ENCODE results near the gene CFAP61. TPM values are rescaled to one million over a fixed set of nuclear protein-coding genes. Genes with fewer than 3 reads are reported as not detected.

Gene CFAP61
- total and polyA plus RNA-seq, 2 experiments from 2014 or later = 0.21 TPM; not detected in 1

GRCh38 chr20:20065361-20065760 is 13.0 kb downstream of the CFAP61 start (continued):
- TF ChIP-seq, protein P1, sequence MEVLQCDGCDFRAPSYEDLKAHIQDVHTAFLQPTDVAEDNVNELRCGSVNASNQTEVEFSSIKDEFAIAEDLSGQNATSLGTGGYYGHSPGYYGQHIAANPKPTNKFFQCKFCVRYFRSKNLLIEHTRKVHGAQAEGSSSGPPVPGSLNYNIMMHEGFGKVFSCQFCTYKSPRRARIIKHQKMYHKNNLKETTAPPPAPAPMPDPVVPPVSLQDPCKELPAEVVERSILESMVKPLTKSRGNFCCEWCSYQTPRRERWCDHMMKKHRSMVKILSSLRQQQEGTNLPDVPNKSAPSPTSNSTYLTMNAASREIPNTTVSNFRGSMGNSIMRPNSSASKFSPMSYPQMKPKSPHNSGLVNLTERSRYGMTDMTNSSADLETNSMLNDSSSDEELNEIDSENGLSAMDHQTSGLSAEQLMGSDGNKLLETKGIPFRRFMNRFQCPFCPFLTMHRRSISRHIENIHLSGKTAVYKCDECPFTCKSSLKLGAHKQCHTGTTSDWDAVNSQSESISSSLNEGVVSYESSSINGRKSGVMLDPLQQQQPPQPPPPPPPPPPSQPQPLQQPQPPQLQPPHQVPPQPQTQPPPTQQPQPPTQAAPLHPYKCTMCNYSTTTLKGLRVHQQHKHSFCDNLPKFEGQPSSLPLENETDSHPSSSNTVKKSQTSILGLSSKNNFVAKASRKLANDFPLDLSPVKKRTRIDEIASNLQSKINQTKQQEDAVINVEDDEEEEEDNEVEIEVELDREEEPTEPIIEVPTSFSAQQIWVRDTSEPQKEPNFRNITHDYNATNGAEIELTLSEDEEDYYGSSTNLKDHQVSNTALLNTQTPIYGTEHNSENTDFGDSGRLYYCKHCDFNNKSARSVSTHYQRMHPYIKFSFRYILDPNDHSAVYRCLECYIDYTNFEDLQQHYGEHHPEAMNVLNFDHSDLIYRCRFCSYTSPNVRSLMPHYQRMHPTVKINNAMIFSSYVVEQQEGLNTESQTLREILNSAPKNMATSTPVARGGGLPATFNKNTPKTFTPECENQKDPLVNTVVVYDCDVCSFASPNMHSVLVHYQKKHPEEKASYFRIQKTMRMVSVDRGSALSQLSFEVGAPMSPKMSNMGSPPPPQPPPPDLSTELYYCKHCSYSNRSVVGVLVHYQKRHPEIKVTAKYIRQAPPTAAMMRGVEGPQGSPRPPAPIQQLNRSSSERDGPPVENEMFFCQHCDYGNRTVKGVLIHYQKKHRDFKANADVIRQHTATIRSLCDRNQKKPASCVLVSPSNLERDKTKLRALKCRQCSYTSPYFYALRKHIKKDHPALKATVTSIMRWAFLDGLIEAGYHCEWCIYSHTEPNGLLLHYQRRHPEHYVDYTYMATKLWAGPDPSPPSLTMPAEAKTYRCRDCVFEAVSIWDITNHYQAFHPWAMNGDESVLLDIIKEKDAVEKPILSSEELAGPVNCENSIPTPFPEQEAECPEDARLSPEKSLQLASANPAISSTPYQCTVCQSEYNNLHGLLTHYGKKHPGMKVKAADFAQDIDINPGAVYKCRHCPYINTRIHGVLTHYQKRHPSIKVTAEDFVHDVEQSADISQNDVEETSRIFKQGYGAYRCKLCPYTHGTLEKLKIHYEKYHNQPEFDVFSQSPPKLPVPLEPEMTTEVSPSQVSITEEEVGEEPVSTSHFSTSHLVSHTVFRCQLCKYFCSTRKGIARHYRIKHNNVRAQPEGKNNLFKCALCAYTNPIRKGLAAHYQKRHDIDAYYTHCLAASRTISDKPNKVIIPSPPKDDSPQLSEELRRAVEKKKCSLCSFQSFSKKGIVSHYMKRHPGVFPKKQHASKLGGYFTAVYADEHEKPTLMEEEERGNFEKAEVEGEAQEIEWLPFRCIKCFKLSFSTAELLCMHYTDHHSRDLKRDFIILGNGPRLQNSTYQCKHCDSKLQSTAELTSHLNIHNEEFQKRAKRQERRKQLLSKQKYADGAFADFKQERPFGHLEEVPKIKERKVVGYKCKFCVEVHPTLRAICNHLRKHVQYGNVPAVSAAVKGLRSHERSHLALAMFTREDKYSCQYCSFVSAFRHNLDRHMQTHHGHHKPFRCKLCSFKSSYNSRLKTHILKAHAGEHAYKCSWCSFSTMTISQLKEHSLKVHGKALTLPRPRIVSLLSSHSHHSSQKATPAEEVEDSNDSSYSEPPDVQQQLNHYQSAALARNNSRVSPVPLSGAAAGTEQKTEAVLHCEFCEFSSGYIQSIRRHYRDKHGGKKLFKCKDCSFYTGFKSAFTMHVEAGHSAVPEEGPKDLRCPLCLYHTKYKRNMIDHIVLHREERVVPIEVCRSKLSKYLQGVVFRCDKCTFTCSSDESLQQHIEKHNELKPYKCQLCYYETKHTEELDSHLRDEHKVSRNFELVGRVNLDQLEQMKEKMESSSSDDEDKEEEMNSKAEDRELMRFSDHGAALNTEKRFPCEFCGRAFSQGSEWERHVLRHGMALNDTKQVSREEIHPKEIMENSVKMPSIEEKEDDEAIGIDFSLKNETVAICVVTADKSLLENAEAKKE (CRISPR knock-in tag; IDR thresholded peaks at IDR 0.05) = no peak
- TF ChIP-seq JUNB (IDR thresholded peaks at IDR 0.05; ENCODE audit: unreplicated experiment) = no peak

DNA sequence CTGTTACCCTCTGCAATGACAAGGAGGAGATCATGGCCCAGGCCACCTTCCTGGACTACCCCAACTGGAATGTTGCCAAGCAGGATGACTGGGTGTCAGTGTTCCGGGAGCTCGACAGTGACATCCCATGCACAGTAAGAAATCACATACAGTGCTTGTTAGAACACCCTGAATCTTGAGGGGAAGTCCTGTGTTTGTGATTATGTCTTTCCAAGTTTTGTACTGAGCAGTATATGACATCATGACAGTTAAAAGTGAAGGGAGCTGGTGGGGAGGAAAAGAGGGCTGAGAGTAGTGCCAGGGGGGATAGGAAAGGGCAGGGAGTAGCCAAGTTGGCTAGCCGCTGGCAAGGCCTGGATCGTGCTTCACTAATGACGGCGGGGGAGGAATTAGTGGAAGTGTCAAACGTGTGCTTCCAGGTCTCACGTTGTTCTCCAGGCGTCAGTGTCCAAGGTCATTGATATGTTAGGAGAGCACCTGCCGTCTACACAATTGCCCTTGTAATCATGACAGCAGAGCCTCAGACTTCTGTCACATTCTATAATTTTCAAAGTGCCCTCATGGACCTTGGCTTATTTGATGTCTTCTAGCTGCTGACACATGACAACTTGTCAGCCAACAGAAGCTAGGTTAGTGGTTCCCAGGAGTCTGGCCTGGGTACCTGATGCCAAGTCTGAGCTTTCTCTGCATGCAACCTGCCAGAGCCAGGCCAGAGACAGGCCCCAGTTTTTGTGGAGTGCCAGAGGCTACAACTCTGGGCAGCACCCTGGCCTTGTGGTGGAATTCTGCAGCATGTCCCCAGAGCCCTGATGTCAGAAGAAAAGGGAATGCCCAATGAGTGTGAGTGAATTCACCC is 18.8 kb downstream of the CFAP61 start:
- no peak for DNase-seq (ENCODE audit: low spot score)
- Histone ChIP-seq H3K79me2 (replicated peaks; ENCODE audit: insufficient read depth) (no peaks in the 10 kb centered on the region), H3K4me2 (no peak overlapping the region), H3K9me2 (ENCODE audit: insufficient read depth) (no peaks in the 10 kb centered on the region), H3F3A (replicated peaks; ENCODE audit: low read depth) (no peaks in the 10 kb centered on the region), H2AFZ (no peak overlapping the region), H3K27me3 (ENCODE audit: insufficient read depth) (no peaks in the 10 kb centered on the region), H3K36me3 (ENCODE audit: insufficient read depth) (no peaks in the 10 kb centered on the region), H4K20me1 (replicated peaks; ENCODE audit: insufficient read depth) (0 out of 2 replicates have a peak, but pooled peaks cover 6% of the 10 kb centered on the region), H3K27ac (ENCODE audit: low read depth) (no peak overlapping the region), H3K4me1 (ENCODE audit: insufficient read depth) (no peaks in the 10 kb centered on the region), H3K4me3 (no peak overlapping the region)
- Mint-ChIP-seq H3K4me1 (no peaks in the 10 kb centered on the region), H3K36me3 (ENCODE audit: low read depth) (no peaks in the 10 kb centered on the region), H3K9me3 (no peaks in the 10 kb centered on the region), H3K27me3 (ENCODE audit: insufficient read depth, low read depth, poor library complexity) (no peaks in the 10 kb centered on the region), H3K27ac (no peak overlapping the region), H3K4me3 (no peak overlapping the region)
- no peak for ATAC-seq
- TF ChIP-seq JUNB (IDR thresholded peaks at IDR 0.05; ENCODE audit: unreplicated experiment) (no peak), ZNF331 (CRISPR knock-in tag; IDR thresholded peaks at IDR 0.05; ENCODE audit: low read depth) (no peak), POLR2AphosphoS5 (IDR thresholded peaks at IDR 0.05; ENCODE audit: low read depth) (no peak), STAT1 (IDR thresholded peaks at IDR 0.05; ENCODE audit: unreplicated experiment) (no peak), EZH2phosphoT487 (IDR thresholded peaks at IDR 0.05; ENCODE audit: unreplicated experiment) (no peak), NANOG (IDR thresholded peaks at IDR 0.05; ENCODE audit: borderline replicate concordance) (no peak), REST (IDR thresholded peaks at IDR 0.05; ENCODE audit: unreplicated experiment) (no peak), ETS1 (IDR thresholded peaks at IDR 0.05) (no peak), EZH2 (IDR thresholded peaks at IDR 0.05; ENCODE audit: low read depth, unreplicated experiment) (no peak)
- TF ChIP-seq, protein P2, sequence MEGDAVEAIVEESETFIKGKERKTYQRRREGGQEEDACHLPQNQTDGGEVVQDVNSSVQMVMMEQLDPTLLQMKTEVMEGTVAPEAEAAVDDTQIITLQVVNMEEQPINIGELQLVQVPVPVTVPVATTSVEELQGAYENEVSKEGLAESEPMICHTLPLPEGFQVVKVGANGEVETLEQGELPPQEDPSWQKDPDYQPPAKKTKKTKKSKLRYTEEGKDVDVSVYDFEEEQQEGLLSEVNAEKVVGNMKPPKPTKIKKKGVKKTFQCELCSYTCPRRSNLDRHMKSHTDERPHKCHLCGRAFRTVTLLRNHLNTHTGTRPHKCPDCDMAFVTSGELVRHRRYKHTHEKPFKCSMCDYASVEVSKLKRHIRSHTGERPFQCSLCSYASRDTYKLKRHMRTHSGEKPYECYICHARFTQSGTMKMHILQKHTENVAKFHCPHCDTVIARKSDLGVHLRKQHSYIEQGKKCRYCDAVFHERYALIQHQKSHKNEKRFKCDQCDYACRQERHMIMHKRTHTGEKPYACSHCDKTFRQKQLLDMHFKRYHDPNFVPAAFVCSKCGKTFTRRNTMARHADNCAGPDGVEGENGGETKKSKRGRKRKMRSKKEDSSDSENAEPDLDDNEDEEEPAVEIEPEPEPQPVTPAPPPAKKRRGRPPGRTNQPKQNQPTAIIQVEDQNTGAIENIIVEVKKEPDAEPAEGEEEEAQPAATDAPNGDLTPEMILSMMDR (conservative IDR thresholded peaks at IDR 0.05; ENCODE audit: low read depth in 2 of 2) = no peak

All from GM23338 (cell line).